HepG2 (cell line): ENCODE measurements around the gene CD276. TPM values are rescaled to one million over a fixed set of nuclear protein-coding genes. Genes with fewer than 3 reads are reported as not detected.

Source experiments
- HHEX ChIP-seq: IDR thresholded peaks from 2 replicates; pipeline ENCODE4 v1.6.1; 2016; ENCODE audit warnings: control low read depth
- HMG20A ChIP-seq: IDR thresholded peaks from 2 replicates; pipeline ENCODE4 v1.6.1; 2016; ENCODE audit warnings: borderline replicate concordance
- HNF4G ChIP-seq, 2 experiments: sonication (generic) in 1 of 2; formaldehyde crosslinking in 1 of 2; IDR thresholded peaks; 2 replicates each; pipeline versions ENCODE4 v1.4.0 to v1.6.1; 2011 to 2020; ENCODE audit warnings: borderline replicate concordance in 2 of 2, low read depth in 2 of 2, mild to moderate bottlenecking in 2 of 2, low read length in 1 of 2, missing genetic modification reagents in 1 of 2, moderate library complexity in 1 of 2
- NCOA2 ChIP-seq: sonication (generic); formaldehyde crosslinking; IDR thresholded peaks from 2 replicates; pipeline ENCODE4 v1.8.0; 2022; ENCODE audit warnings: inconsistent platforms
- NRL ChIP-seq: sonication (generic); formaldehyde crosslinking; IDR thresholded peaks from 2 replicates; pipeline ENCODE4 v1.5.0; 2020; ENCODE audit warnings: missing genetic modification reagents, mild to moderate bottlenecking, moderate library complexity, borderline replicate concordance
- PITX1 ChIP-seq: sonication (generic); formaldehyde crosslinking; IDR thresholded peaks from 2 replicates; pipeline ENCODE4 v1.5.1; 2020; ENCODE audit warnings: mild to moderate bottlenecking, missing genetic modification reagents
- RBFOX2 ChIP-seq: fragments of 200-400 bp; formaldehyde crosslinking; IDR thresholded peaks from 2 replicates; pipeline ENCODE4 v1.6.1; 2017; ENCODE audit warnings: low read depth, mild to moderate bottlenecking, low read length
- RBM22 ChIP-seq: fragments of 200-400 bp; formaldehyde crosslinking; optimal IDR thresholded peaks from 2 replicates; pipeline ENCODE3; 2017; ENCODE audit warnings: mild to moderate bottlenecking, low read length, moderate library complexity
- REPIN1 ChIP-seq: sonication (generic); formaldehyde crosslinking; IDR thresholded peaks from 2 replicates; pipeline ENCODE4 v1.8.0; 2022; ENCODE audit warnings: missing genetic modification reagents, low read depth, mild to moderate bottlenecking, borderline replicate concordance
- SATB2 ChIP-seq: sonication (generic); formaldehyde crosslinking; IDR thresholded peaks from 2 replicates; pipeline ENCODE4 v1.5.0; 2020; ENCODE audit warnings: missing genetic modification reagents
- SKIL ChIP-seq: sonication (generic); formaldehyde crosslinking; IDR thresholded peaks from 2 replicates; pipeline ENCODE4 v1.8.0; 2022; ENCODE audit warnings: missing genetic modification reagents, mild to moderate bottlenecking, moderate library complexity, borderline replicate concordance
- SNAPC2 ChIP-seq: sonication (generic); formaldehyde crosslinking; IDR thresholded peaks from 2 replicates; pipeline ENCODE4 v1.8.1; 2022; ENCODE audit warnings: mild to moderate bottlenecking, missing genetic modification reagents
- SNRNP70 ChIP-seq: fragments of 200-400 bp; formaldehyde crosslinking; IDR thresholded peaks from 2 replicates; pipeline ENCODE4 v1.6.1; 2017; ENCODE audit warnings: mild to moderate bottlenecking, low read depth, low read length, moderate library complexity
- UBTF ChIP-seq: sonication (generic); formaldehyde crosslinking; IDR thresholded peaks from 2 replicates; pipeline ENCODE4 v1.4.0; 2020; ENCODE audit warnings: mild to moderate bottlenecking, missing genetic modification reagents
- ZBTB20 ChIP-seq: sonication (generic); formaldehyde crosslinking; IDR thresholded peaks from 2 replicates; pipeline ENCODE4 v1.8.1; 2023; ENCODE audit warnings: missing genetic modification reagents, low read depth, mild to moderate bottlenecking, borderline replicate concordance
- ZFX ChIP-seq: sonication (generic); formaldehyde crosslinking; IDR thresholded peaks from 2 replicates; pipeline ENCODE4 v1.4.0; 2020; ENCODE audit warnings: mild to moderate bottlenecking, low read depth, missing genetic modification reagents, moderate library complexity
- ZNF441 ChIP-seq: sonication (generic); formaldehyde crosslinking; IDR thresholded peaks from 2 replicates; pipeline ENCODE4 v1.7.0; 2021; ENCODE audit warnings: missing genetic modification reagents, borderline replicate concordance
- ZNF572 ChIP-seq: sonication (generic); formaldehyde crosslinking; IDR thresholded peaks from 2 replicates; pipeline ENCODE4 v1.5.1; 2020; ENCODE audit warnings: mild to moderate bottlenecking, missing genetic modification reagents
- ZNF574 ChIP-seq: sonication (generic); formaldehyde crosslinking; IDR thresholded peaks from 2 replicates; pipeline ENCODE4 v1.4.0; 2020; ENCODE audit warnings: missing genetic modification reagents
- ZNF598 ChIP-seq: sonication (generic); formaldehyde crosslinking; IDR thresholded peaks from 2 replicates; pipeline ENCODE4 v1.5.1; 2020; ENCODE audit warnings: mild to moderate bottlenecking, missing genetic modification reagents, borderline replicate concordance
- ZNF674 ChIP-seq: sonication (generic); formaldehyde crosslinking; IDR thresholded peaks from 2 replicates; pipeline ENCODE4 v1.5.0; 2020; ENCODE audit warnings: low read depth, mild to moderate bottlenecking, missing genetic modification reagents
- polyA plus RNA-seq, 8 experiments: library from polyadenylated mRNA; depleted of rRNA in 3 of 8; stranded (reverse) in 7 of 8; unstranded in 1 of 8; fragments of >200 nt; fragmentation: Illumina TruSeq in 4 of 8; extraction: Trizol in 4 of 8; gene quantifications; 2 replicates each; pipeline versions ENCODE4 v1.2.1 to v1.2.3, GENCODE V29; 2011 to 2016; ENCODE audit warnings: low read depth in 4 of 8, missing spikeins in 1 of 8, mixed read lengths in 1 of 8; ENCODE audit not compliant: insufficient read depth in 1 of 8
- total RNA-seq, 5 experiments: library from RNA; depleted of rRNA; stranded (reverse); fragments of >200 nt; fragmentation: Illumina TruSeq; extraction: Trizol; gene quantifications; 2 replicates each; pipeline ENCODE4 v1.2.3, GENCODE V29; 2016; ENCODE audit warnings: low read depth in 1 of 5

The CD276 gene
- total and polyA plus RNA-seq, 2 of the 13 experiments (the other 11 are each of a cell fraction or from before 2014, with no cell fraction given) = 24.6 to 55.2 TPM

- TF ChIP-seq ZNF441 (CRISPR knock-in tag) = 0 out of 2 replicates have a peak, but pooled peaks have one; percentile 4
- no peak for TF ChIP-seq NRL (CRISPR knock-in tag)
- TF ChIP-seq ZNF572 (CRISPR knock-in tag) = 0 out of 2 replicates have a peak, but pooled peaks have one; percentile 21
- peak; percentile 27; the same call in 1 of the 2 replicates for TF ChIP-seq UBTF (CRISPR knock-in tag)
- TF ChIP-seq SKIL (CRISPR knock-in tag) = peak; percentile 30; the same call in 1 of the 2 replicates
- 0 out of 2 replicates have a peak, but pooled peaks have one; percentile 23 for TF ChIP-seq SNAPC2 (CRISPR knock-in tag)
- peak; percentile 45; the same call in 1 of the 2 replicates for TF ChIP-seq ZNF598 (CRISPR knock-in tag)
- TF ChIP-seq SNRNP70 = no peak
- no peak for TF ChIP-seq SATB2 (CRISPR knock-in tag)
- 0 out of 2 replicates have a peak, but pooled peaks have one; percentile 23 for TF ChIP-seq ZNF574 (CRISPR knock-in tag)
- TF ChIP-seq RBFOX2 = peak; percentile 69; the same call in 1 of the 2 replicates
- TF ChIP-seq PITX1 (CRISPR knock-in tag) = peak; percentile 58; the same call in 1 of the 2 replicates
- TF ChIP-seq HHEX (CRISPR knock-in tag) = no peak
- TF ChIP-seq HMG20A (CRISPR knock-in tag) = 0 out of 2 replicates have a peak, but pooled peaks have one; percentile 18
- TF ChIP-seq ZNF674 (CRISPR knock-in tag) = no peak
- TF ChIP-seq ZFX (CRISPR knock-in tag) = peak; percentile 76
- TF ChIP-seq NCOA2 = 0 out of 2 replicates have a peak, but pooled peaks have one; percentile 3
- no peak for TF ChIP-seq HNF4G (IDR thresholded peaks at IDR 0.05; ENCODE audit: borderline replicate concordance, low read depth, low read length)
- TF ChIP-seq HNF4G (CRISPR knock-in tag; IDR thresholded peaks at IDR 0.05; ENCODE audit: borderline replicate concordance, low read depth) = no peak
- TF ChIP-seq ZBTB20 (CRISPR knock-in tag) = peak; percentile 53; the same call in 1 of the 2 replicates
- TF ChIP-seq REPIN1 (CRISPR knock-in tag) = no peak
- TF ChIP-seq RBM22 = no peak
Observed at GRCh38 chr15:73683777-73684580, at the start of gene CD276 (continued).
